Measurements from ENCODE around the gene S100B. TPM values are rescaled to one million over a fixed set of nuclear protein-coding genes. Genes with fewer than 3 reads are reported as not detected.

The S100B gene
- total RNA-seq, result not detected in 2 replicates

GRCh38 chr21:46604975-46605766 lies at the start of gene S100B:
Gene S100B (minus strand): TSS chr21:46605082. CDS start chr21:46602415, 2,667 bp downstream.

GRCh38 chr21:46635324-46636180 lies 30.7 kb upstream of the S100B start, which contains the start of gene PRMT2:
Gene PRMT2 (plus strand): TSS chr21:46635674. CDS start chr21:46636952, 1,278 bp downstream.

Other genes starting within 250 kb of the S100B start
- gene DIP2A, start 146.2 kb downstream of the S100B start, total RNA-seq, result 17.6 and 19.0 TPM in 2 replicates
- gene PRMT2, start 30.6 kb upstream of the S100B start, total RNA-seq, result 63.7 and 88.6 TPM in 2 replicates